Daoy (cell line): Measurements from ENCODE around the gene GALNS. TPM values are rescaled to one million over a fixed set of nuclear protein-coding genes. Genes with fewer than 3 reads are reported as not detected.
"Not testable (repeated sequence)": the region's sequence is repeated elsewhere in the genome, so short reads cannot be mapped to it uniquely, and the experiment has no call there.

ENCODE experiments used
- DNase-seq: peaks from one replicate; pipeline ENCODE4 v3.0.0-alpha.2; 2015; ENCODE audit warnings: low read depth
- total RNA-seq: library from RNA; depleted of rRNA; stranded (reverse); fragments of >200 nt; shearing (Covaris generic); gene quantifications from 2 replicates; pipeline ENCODE4 v1.2.3, GENCODE V29; 2014

GALNS gene
- total RNA-seq, 1 experiment from 2014 or later = 4.5 TPM

- no peak for DNase-seq
These were observed 18.2 kb downstream of the GALNS start for GRCh38 chr16:88838566-88838965.

- no peak for DNase-seq
These were observed 18.9 kb downstream of the GALNS start for GRCh38 chr16:88837806-88838205.

GRCh38 chr16:88836791-88837190 lies 20.0 kb downstream of the GALNS start:
- DNase-seq = no peak

- DNase-seq = no peak
These were observed 20.9 kb downstream of the GALNS start for GRCh38 chr16:88835818-88836217.

- no peak for DNase-seq
These were observed 21.4 kb downstream of the GALNS start for GRCh38 chr16:88835383-88835782.

GRCh38 chr16:88834670-88835069 lies 22.1 kb downstream of the GALNS start:
- no peak for DNase-seq

GRCh38 chr16:88833086-88833485 lies 23.7 kb downstream of the GALNS start:
- no peak for DNase-seq

GRCh38 chr16:88831838-88832237 lies 24.9 kb downstream of the GALNS start:
- no peak for DNase-seq

GRCh38 chr16:88830783-88831182 lies 26.0 kb downstream of the GALNS start:
- DNase-seq = no peak

- no peak for DNase-seq
These were observed 26.5 kb downstream of the GALNS start for GRCh38 chr16:88830258-88830657.

- DNase-seq = no peak
These were observed 28.0 kb downstream of the GALNS start for GRCh38 chr16:88828711-88829110.

GRCh38 chr16:88827727-88828126 lies 29.0 kb downstream of the GALNS start:
- DNase-seq = no peak

GRCh38 chr16:88826070-88826840 lies 30.5 kb downstream of the GALNS start:
- DNase-seq = no peak

GRCh38 chr16:88825146-88825545 lies 31.6 kb downstream of the GALNS start:
- no peak for DNase-seq

GRCh38 chr16:88824256-88825077 lies 32.3 kb downstream of the GALNS start:
- no peak for DNase-seq

GRCh38 chr16:88823646-88824045 lies 33.1 kb downstream of the GALNS start:
- not testable (repeated sequence) for DNase-seq

- no peak for DNase-seq
These were observed 34.3 kb downstream of the GALNS start for GRCh38 chr16:88822281-88823040.

GRCh38 chr16:88821168-88821850 lies 35.4 kb downstream of the GALNS start:
- no peak for DNase-seq

GRCh38 chr16:88820385-88821025 lies 36.2 kb downstream of the GALNS start:
- no peak for DNase-seq

- no peak for DNase-seq
These were observed 37.6 kb downstream of the GALNS start for GRCh38 chr16:88819126-88819525.

- no peak for DNase-seq
These were observed 38.2 kb downstream of the GALNS start for GRCh38 chr16:88818575-88818874.
